Small intestine (tissue), 7 donors: ENCODE measurements around the gene FSIP1. TPM values are rescaled to one million over a fixed set of nuclear protein-coding genes. Genes with fewer than 3 reads are reported as not detected.

Source experiments
- DNase-seq, 2 donors: peaks; one replicate each; pipeline versions ENCODE4 v3.0.0 to v3.0.0-alpha.2; 2013
- FAIRE-seq: peaks from 2 replicates; lab custom pipeline; 2012; peaks lifted over from hg19 to GRCh38; lab: Jason Lieb, UNC
- H3K27ac ChIP-seq, 3 donors: one replicate each; pipeline ENCODE4 v1.5.1; 2013; ENCODE audit warnings: low read length in 2 of 3, mild to moderate bottlenecking in 2 of 3, control low read depth in 1 of 3, inconsistent platforms in 1 of 3, low read depth in 1 of 3, moderate library complexity in 1 of 3
- H3K27me3 ChIP-seq, 3 donors: one replicate each; pipeline ENCODE4 v1.6.1; 2013; ENCODE audit warnings: low read length in 3 of 3, inconsistent platforms in 1 of 3; ENCODE audit not compliant: control insufficient read depth in 3 of 3, insufficient read depth in 3 of 3
- H3K36me3 ChIP-seq, 3 donors: one replicate each; pipeline ENCODE4 v1.6.1; 2013; ENCODE audit warnings: low read length in 3 of 3, inconsistent platforms in 1 of 3, low read depth in 1 of 3, mild to moderate bottlenecking in 1 of 3, moderate library complexity in 1 of 3; ENCODE audit not compliant: control insufficient read depth in 3 of 3, insufficient read depth in 2 of 3
- H3K4me1 ChIP-seq, 3 donors: one replicate each; pipeline ENCODE4 v1.6.1; 2013; ENCODE audit warnings: low read length in 2 of 3, inconsistent platforms in 1 of 3, low read depth in 1 of 3, mild to moderate bottlenecking in 1 of 3, moderate library complexity in 1 of 3; ENCODE audit not compliant: control insufficient read depth in 3 of 3, insufficient read depth in 2 of 3
- H3K4me3 ChIP-seq, 3 donors: one replicate each; pipeline ENCODE4 v1.5.1; 2013; ENCODE audit warnings: low read length in 3 of 3, control low read depth in 1 of 3, inconsistent platforms in 1 of 3, low read depth in 1 of 3, mild to moderate bottlenecking in 1 of 3, moderate library complexity in 1 of 3
- H3K9me3 ChIP-seq, 2 donors: one replicate each; pipeline ENCODE4 v1.6.1; 2013; ENCODE audit warnings: low read depth in 1 of 2, low read length in 1 of 2; ENCODE audit not compliant: control insufficient read depth in 2 of 2, insufficient read depth in 1 of 2
- WGBS, 3 donors: extraction: QIAGEN DNeasy Blood & Tissue Kit; methylation state at CpG; one replicate each; pipeline ENCODE4 v1.1.7; 2013; 5-methylcytosine and 5-hydroxymethylcytosine counted together
- polyA plus RNA-seq, 4 donors: library from polyadenylated mRNA; stranded (reverse) in 3 of 4; unstranded in 1 of 4; fragments of 200-250 nt in 3 of 4; fragments of 120-200 nt in 1 of 4; gene quantifications; one replicate each; pipeline versions ENCODE4 v1.2.1 to v1.2.3, GENCODE V29; 2013
- donor health status: healthy with polysubstance abuse.
- donor health status: control.
- donor health status: control.
- donor health status: Bipolar disorder and iron deficiency.
- donor health status: healthy.

FSIP1 gene
- polyA plus RNA-seq, 4 donors = 0.12 to 0.72 TPM; not detected in 2

- H3K27ac ChIP-seq = peak overlapping the region in 1 of 3 donors; percentile 55
- no peak for FAIRE-seq
Measured at GRCh38 chr15:39583596-39584265, 198.9 kb downstream of the FSIP1 start.

GRCh38 chr15:39582977-39583595 lies 199.6 kb downstream of the FSIP1 start:
- DNase-seq (no peak), FAIRE-seq (no peak)
- 65 to 76% (median 73%) methylated on average over 4 of the region's 4 CpGs for WGBS, 3 donors
- peaks cover 0 to 3% (median 0%) of the 10 kb centered on the region in 3 donors for H3K4me1 ChIP-seq
- peaks cover 0 to 26% (median 0%) of the 10 kb centered on the region in 3 donors for H3K36me3 ChIP-seq
- peak overlapping the region in 2 of 3 donors; percentile 45 to 64 for H3K4me3 ChIP-seq
- H3K9me3 ChIP-seq = peaks cover 0 to 8% of the 10 kb centered on the region in 2 donors
- H3K27ac ChIP-seq = peak overlapping the region in 1 of 3 donors; percentile 91
- peaks cover 0 to 28% (median 0%) of the 10 kb centered on the region in 3 donors for H3K27me3 ChIP-seq

More at GRCh38 chr15:39583596-39584265, 198.9 kb downstream of the FSIP1 start:
- 78 to 86% (median 85%) methylated on average over 13 of the region's 13 CpGs for WGBS, 3 donors
- peaks cover 0 to 8% of the 10 kb centered on the region in 2 donors for H3K9me3 ChIP-seq
- H3K27me3 ChIP-seq = peaks cover 0 to 28% (median 0%) of the 10 kb centered on the region in 3 donors
- peak overlapping the region in 1 of 3 donors; percentile 26 for H3K4me3 ChIP-seq
- DNase-seq = no peak
- peaks cover 0 to 30% (median 1%) of the 10 kb centered on the region in 3 donors for H3K36me3 ChIP-seq
- H3K4me1 ChIP-seq = peaks cover 0 to 3% (median 0%) of the 10 kb centered on the region in 3 donors

- H3K4me1 ChIP-seq = peaks cover 0 to 3% (median 0%) of the 10 kb centered on the region in 3 donors
- peaks cover 0 to 22% (median 0%) of the 10 kb centered on the region in 3 donors for H3K36me3 ChIP-seq
- peak overlapping the region; percentile 14 to 64 (median 45) for H3K4me3 ChIP-seq
- H3K9me3 ChIP-seq = peaks cover 0 to 8% of the 10 kb centered on the region in 2 donors
- 68 to 84% (median 81%) methylated on average over 20 of the region's 20 CpGs for WGBS, 3 donors
- H3K27ac ChIP-seq = peak overlapping the region in 1 of 3 donors; percentile 91
- FAIRE-seq (no peak), DNase-seq (no peak)
- peaks cover 0 to 28% (median 0%) of the 10 kb centered on the region in 3 donors for H3K27me3 ChIP-seq
Measured at GRCh38 chr15:39582286-39582976, 200.2 kb downstream of the FSIP1 start.

- H3K4me3 ChIP-seq = peak overlapping the region; percentile 14 to 64 (median 45)
- peak overlapping the region in 2 of 3 donors; percentile 40 to 91 for H3K27ac ChIP-seq
- H3K9me3 ChIP-seq = peaks cover 0 to 8% of the 10 kb centered on the region in 2 donors
- peaks cover 0 to 28% (median 0%) of the 10 kb centered on the region in 3 donors for H3K27me3 ChIP-seq
- H3K4me1 ChIP-seq = peaks cover 0 to 3% (median 0%) of the 10 kb centered on the region in 3 donors
- 59 to 67% (median 66%) methylated on average over 13 of the region's 13 CpGs for WGBS, 3 donors
- FAIRE-seq = no peak
- peaks cover 0 to 19% (median 0%) of the 10 kb centered on the region in 3 donors for H3K36me3 ChIP-seq
- DNase-seq = peak; percentile 60 to 64
Measured at GRCh38 chr15:39581793-39582285, 200.8 kb downstream of the FSIP1 start.

GRCh38 chr15:39581242-39581792 lies 201.3 kb downstream of the FSIP1 start:
- WGBS, 3 donors = 5 to 10% (median 8%) methylated on average over 16 to 18 of the region's 18 CpGs
- H3K4me3 ChIP-seq = peak overlapping the region; percentile 31 to 64 (median 48)
- peaks cover 0 to 28% (median 0%) of the 10 kb centered on the region in 3 donors for H3K27me3 ChIP-seq
- H3K9me3 ChIP-seq = peaks cover 0 to 8% of the 10 kb centered on the region in 2 donors
- FAIRE-seq = no peak
- peaks cover 0 to 16% (median 0%) of the 10 kb centered on the region in 3 donors for H3K36me3 ChIP-seq
- H3K4me1 ChIP-seq = peaks cover 0 to 3% (median 0%) of the 10 kb centered on the region in 3 donors
- peak in 1 of 2 donors; percentile 7 for DNase-seq
- H3K27ac ChIP-seq = peak overlapping the region in 2 of 3 donors; percentile 40 to 91

- Histone ChIP-seq H3K4me3 (peak within 1 kb of the TSS; percentile 31 to 64 (median 48)), H3K9me3 (peaks cover 0 to 8% of the 10 kb centered on the region in 2 donors), H3K36me3 (peaks cover 0 to 16% (median 0%) of the 10 kb centered on the region in 3 donors), H3K27ac (peak within 1 kb of the TSS; percentile 33 to 91 (median 80)), H3K27me3 (peaks cover 0 to 28% (median 0%) of the 10 kb centered on the region in 3 donors), H3K4me1 (peaks cover 0 to 3% (median 0%) of the 10 kb centered on the region in 3 donors)
- FAIRE-seq (no peak), DNase-seq (peak; percentile 11 to 84)
- WGBS, 3 donors = 0 to 1% (median 1%) methylated on average over 56 to 74 of the region's 74 CpGs
Measured at GRCh38 chr15:39580485-39581241, 202.0 kb downstream of the FSIP1 start, which contains the start of gene THBS1. TSS of gene THBS1 (plus strand) at chr15:39581079. CDS start at chr15:39581858, 779 bp downstream.

- WGBS, 3 donors = 0 to 1% (median 0%) methylated on average over 29 of the region's 29 CpGs
- H3K9me3 ChIP-seq = peaks cover 0 to 8% of the 10 kb centered on the region in 2 donors
- H3K4me3 ChIP-seq = peak overlapping the region; percentile 16 to 64 (median 31)
- DNase-seq (peak; percentile 77 to 90), FAIRE-seq (no peak)
- peaks cover 0 to 3% (median 0%) of the 10 kb centered on the region in 3 donors for H3K4me1 ChIP-seq
- H3K27ac ChIP-seq = peak overlapping the region; percentile 33 to 91 (median 80)
- H3K36me3 ChIP-seq = peaks cover 0 to 13% (median 0%) of the 10 kb centered on the region in 3 donors
- peaks cover 0 to 31% (median 0%) of the 10 kb centered on the region in 3 donors for H3K27me3 ChIP-seq
Measured at GRCh38 chr15:39580117-39580484, 202.5 kb downstream of the FSIP1 start.
